Activated naive CD4-positive, alpha-beta T cell treated with anti-CD3 and anti-CD28 coated beads, Interleukin-2, amount 50 U/mL, for 16 hours (primary cell): ENCODE measurements around the gene TKTL1.

Experiments used
- DNase-seq: peaks from one replicate; pipeline ENCODE4 v3.0.0-alpha.2; 2020

Gene TKTL1

GRCh38 chrX:154348114-154348531 lies 52.5 kb downstream of the TKTL1 start:
- no peak for DNase-seq

GRCh38 chrX:154348646-154349358 lies 53.2 kb downstream of the TKTL1 start:
- no peak for DNase-seq

- no peak for DNase-seq
Observed at GRCh38 chrX:154349359-154349935, 53.9 kb downstream of the TKTL1 start.

- DNase-seq, result no peak
Observed at GRCh38 chrX:154349979-154350378, 54.4 kb downstream of the TKTL1 start.

GRCh38 chrX:154350429-154351182 lies 55.0 kb downstream of the TKTL1 start:
- DNase-seq, result no peak

GRCh38 chrX:154351183-154352011 lies 55.8 kb downstream of the TKTL1 start:
- DNase-seq, result no peak

GRCh38 chrX:154352012-154352401 lies 56.4 kb downstream of the TKTL1 start:
- no peak for DNase-seq

- no peak for DNase-seq
Observed at GRCh38 chrX:154352466-154352865, 56.9 kb downstream of the TKTL1 start.

GRCh38 chrX:154353172-154353843 lies 57.7 kb downstream of the TKTL1 start:
- DNase-seq, result no peak

- no peak for DNase-seq
Observed at GRCh38 chrX:154354013-154354412, 58.4 kb downstream of the TKTL1 start.

- DNase-seq, result no peak
Observed at GRCh38 chrX:154354516-154354915, 58.9 kb downstream of the TKTL1 start.

- DNase-seq, result no peak
Observed at GRCh38 chrX:154355094-154355775, 59.6 kb downstream of the TKTL1 start.

- no peak for DNase-seq
Observed at GRCh38 chrX:154355776-154356140, 60.2 kb downstream of the TKTL1 start.

GRCh38 chrX:154356596-154356995 lies 61.0 kb downstream of the TKTL1 start:
- DNase-seq, result no peak

- DNase-seq, result no peak
Observed at GRCh38 chrX:154357205-154357604, 61.6 kb downstream of the TKTL1 start.

- no peak for DNase-seq
Observed at GRCh38 chrX:154358011-154358410, 62.4 kb downstream of the TKTL1 start.

GRCh38 chrX:154358829-154359228 lies 63.2 kb downstream of the TKTL1 start:
- DNase-seq, result no peak

- DNase-seq, result no peak
Observed at GRCh38 chrX:154359362-154360154, 64.0 kb downstream of the TKTL1 start.

- no peak for DNase-seq
Observed at GRCh38 chrX:154360155-154360713, 64.6 kb downstream of the TKTL1 start.

GRCh38 chrX:154362085-154362742 lies 66.6 kb downstream of the TKTL1 start:
- DNase-seq, result no peak
